Suprapubic skin (tissue), 4 donors: ENCODE results near the gene SORT1. TPM values are rescaled to one million over a fixed set of nuclear protein-coding genes. Genes with fewer than 3 reads are reported as not detected.

ENCODE experiments used
- DNase-seq, 2 donors: peaks; one replicate each; pipeline ENCODE4 v3.0.0-alpha.2; 2019; ENCODE audit warnings: low spot score in 2 of 2
- H3K27ac ChIP-seq: fragments of 200-600 bp; sonication (generic); one replicate; pipeline ENCODE4 v1.5.1; 2019
- H3K27me3 ChIP-seq: fragments of 200-600 bp; sonication (generic); one replicate; pipeline ENCODE4 v1.5.1; 2019
- H3K36me3 ChIP-seq: fragments of 200-600 bp; sonication (generic); one replicate; pipeline ENCODE4 v1.5.1; 2019
- H3K4me1 ChIP-seq: fragments of 200-600 bp; sonication (generic); one replicate; pipeline ENCODE4 v1.5.1; 2019
- H3K4me3 ChIP-seq: fragments of 200-600 bp; sonication (generic); one replicate; pipeline ENCODE4 v1.5.1; 2019; ENCODE audit warnings: mild to moderate bottlenecking
- H3K9me3 ChIP-seq: fragments of 200-600 bp; sonication (generic); one replicate; pipeline ENCODE4 v1.5.1; 2019
- CTCF ChIP-seq, 2 donors: fragments of 200-600 bp in 1 of 2; fragments of 450-650 bp in 1 of 2; sonication (generic) in 1 of 2; IDR thresholded peaks; one replicate each; pipeline ENCODE4 v1.5.1; 2016 to 2019; ENCODE audit warnings: antibody characterized with exemption in 2 of 2, mild to moderate bottlenecking in 1 of 2, moderate library complexity in 1 of 2
- EP300 ChIP-seq: sonication (generic); formaldehyde crosslinking; IDR thresholded peaks from one replicate; pipeline ENCODE4 v1.6.1; 2017; ENCODE audit warnings: antibody characterized with exemption
- POLR2A ChIP-seq, 2 donors: fragments of 450-650 bp; IDR thresholded peaks; one replicate each; pipeline ENCODE4 v1.6.1; 2017; ENCODE audit warnings: antibody characterized with exemption in 2 of 2, mild to moderate bottlenecking in 2 of 2, moderate library complexity in 2 of 2
- POLR2AphosphoS5 ChIP-seq, 3 donors: sonication (generic); formaldehyde crosslinking; IDR thresholded peaks; one replicate each; pipeline ENCODE4 v1.6.1; 2017; ENCODE audit warnings: antibody characterized with exemption in 3 of 3
- WGBS: methylation state at CpG from one replicate; pipeline ENCODE4 v1.1.5; 2018; 5-methylcytosine and 5-hydroxymethylcytosine counted together
- total RNA-seq, 4 donors: library from RNA; depleted of rRNA; stranded (reverse); fragments of >200 nt; gene quantifications; one replicate each; pipeline ENCODE4 v1.1.0, GENCODE V29; 2016

SORT1 gene
- total RNA-seq, 4 donors from 2014 or later, result 27.8 to 52.7 (median 34.5) TPM

GRCh38 chr1:109282952-109283747, 114.6 kb downstream of the SORT1 start, which contains the start of gene PSRC1:
Gene PSRC1, minus strand, starts transcription at chr1:109283145.
- Histone ChIP-seq H3K9me3 (no peaks in the 10 kb centered on the region), H3K4me1 (peaks cover 24% of the 10 kb centered on the region), H3K36me3 (peaks cover 3% of the 10 kb centered on the region), H3K4me3 (peak within 1 kb of the TSS; percentile 60), H3K27ac (peak within 1 kb of the TSS; percentile 74), H3K27me3 (no peaks in the 10 kb centered on the region)
- under 1% methylated on average over 29 of the region's 56 CpGs for WGBS
- DNase-seq, result peak; percentile 97
- TF ChIP-seq POLR2A (IDR thresholded peaks at IDR 0.05) (no peak), POLR2AphosphoS5 (IDR thresholded peaks at IDR 0.05) (peak in 1 of 3 donors; percentile 64), CTCF (IDR thresholded peaks at IDR 0.05) (peak; percentile 31 to 64), EP300 (no peak)

GRCh38 chr1:109282497-109282951, 115.2 kb downstream of the SORT1 start:
- H3K4me3 ChIP-seq, result peak overlapping the region; percentile 60
- no peaks in the 10 kb centered on the region for H3K27me3 ChIP-seq
- TF ChIP-seq EP300 (no peak), POLR2A (IDR thresholded peaks at IDR 0.05) (no peak), POLR2AphosphoS5 (IDR thresholded peaks at IDR 0.05) (no peak), CTCF (IDR thresholded peaks at IDR 0.05) (no peak)
- peaks cover 28% of the 10 kb centered on the region for H3K4me1 ChIP-seq
- H3K27ac ChIP-seq, result no peak overlapping the region
- H3K36me3 ChIP-seq, result peaks cover 3% of the 10 kb centered on the region
- no peaks in the 10 kb centered on the region for H3K9me3 ChIP-seq
- 8% methylated on average over 10 of the region's 10 CpGs for WGBS
- DNase-seq, result no peak

GRCh38 chr1:109281680-109282496, 115.8 kb downstream of the SORT1 start:
- Histone ChIP-seq H3K9me3 (no peaks in the 10 kb centered on the region), H3K4me1 (peaks cover 35% of the 10 kb centered on the region), H3K36me3 (peaks cover 3% of the 10 kb centered on the region), H3K27ac (no peak overlapping the region), H3K27me3 (no peaks in the 10 kb centered on the region), H3K4me3 (peak overlapping the region; percentile 60)
- TF ChIP-seq CTCF (IDR thresholded peaks at IDR 0.05) (no peak), POLR2A (IDR thresholded peaks at IDR 0.05) (no peak), EP300 (no peak), POLR2AphosphoS5 (IDR thresholded peaks at IDR 0.05) (no peak)
- 73% methylated on average over 24 of the region's 28 CpGs for WGBS
- no peak for DNase-seq

- no peak overlapping the region for H3K27ac ChIP-seq
- WGBS, result 96% methylated on average over 12 of the region's 12 CpGs
- no peak for TF ChIP-seq CTCF (IDR thresholded peaks at IDR 0.05)
- no peak for TF ChIP-seq POLR2AphosphoS5 (IDR thresholded peaks at IDR 0.05)
- TF ChIP-seq POLR2A (IDR thresholded peaks at IDR 0.05), result no peak
- no peaks in the 10 kb centered on the region for H3K27me3 ChIP-seq
- H3K4me3 ChIP-seq, result no peak overlapping the region
- peaks cover 3% of the 10 kb centered on the region for H3K36me3 ChIP-seq
- no peaks in the 10 kb centered on the region for H3K9me3 ChIP-seq
- no peak for DNase-seq
- H3K4me1 ChIP-seq, result peaks cover 44% of the 10 kb centered on the region
Measured at GRCh38 chr1:109280862-109281261, 116.9 kb downstream of the SORT1 start.
